GM18907 (cell line): ENCODE results near the gene AQP3.
"Not testable (repeated sequence)": the region's sequence is repeated elsewhere in the genome, so short reads cannot be mapped to it uniquely, and the experiment has no call there.

Source experiments
- ATAC-seq: cut with Tn5 transposase; IDR thresholded peaks from one replicate; pipeline ENCODE4 v1.9.1; 2021; ENCODE audit warnings: mild to moderate bottlenecking, moderate library complexity; ENCODE audit not compliant: unreplicated experiment

AQP3 gene

DNA sequence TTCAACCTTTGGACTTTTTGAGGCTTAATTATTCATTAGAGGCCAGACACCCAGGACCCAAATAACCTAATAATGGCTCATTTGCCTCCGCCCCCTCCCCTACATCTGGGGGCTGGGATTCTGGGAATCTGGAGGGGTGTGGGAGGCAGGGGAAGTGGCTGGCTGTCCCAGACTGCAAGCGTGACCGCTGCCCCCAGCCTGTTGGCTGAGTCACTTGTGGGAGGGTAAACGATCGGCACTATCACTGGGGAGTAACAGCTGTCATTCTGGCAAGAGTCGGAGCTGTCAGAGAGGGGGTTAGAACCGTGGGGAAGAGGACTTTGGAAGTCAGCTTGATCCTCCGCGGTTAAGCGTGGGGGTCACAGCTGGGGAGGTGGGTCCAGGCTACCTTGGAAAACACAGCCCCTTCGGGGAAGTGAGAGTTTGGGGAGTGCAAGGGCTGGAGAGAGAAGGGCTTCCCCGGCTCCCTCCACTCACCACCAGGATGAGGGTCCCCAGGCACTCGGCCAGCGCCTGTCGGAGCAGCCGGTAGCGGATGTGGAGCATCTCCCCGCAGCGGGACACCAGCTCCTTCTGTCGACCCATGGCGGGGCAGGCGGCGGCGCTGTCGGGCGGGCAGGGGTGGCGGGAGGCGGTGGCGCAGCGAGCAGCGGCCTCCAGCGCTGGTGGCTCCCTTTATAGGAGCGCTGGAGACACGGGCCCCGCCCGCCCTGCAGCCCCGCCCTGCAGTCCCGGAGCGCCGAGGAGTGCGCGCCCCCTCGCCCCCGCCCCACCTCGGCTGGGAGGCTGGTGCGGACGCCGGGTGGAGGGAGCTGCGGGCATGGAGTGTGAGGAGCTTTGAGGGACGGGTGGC is at the start of gene AQP3:
Gene AQP3 (minus strand): TSS at position 648 of the 853 bp plus-strand sequence. CDS start 63 bp downstream, at position 585.
- ATAC-seq = peak; percentile 28

DNA sequence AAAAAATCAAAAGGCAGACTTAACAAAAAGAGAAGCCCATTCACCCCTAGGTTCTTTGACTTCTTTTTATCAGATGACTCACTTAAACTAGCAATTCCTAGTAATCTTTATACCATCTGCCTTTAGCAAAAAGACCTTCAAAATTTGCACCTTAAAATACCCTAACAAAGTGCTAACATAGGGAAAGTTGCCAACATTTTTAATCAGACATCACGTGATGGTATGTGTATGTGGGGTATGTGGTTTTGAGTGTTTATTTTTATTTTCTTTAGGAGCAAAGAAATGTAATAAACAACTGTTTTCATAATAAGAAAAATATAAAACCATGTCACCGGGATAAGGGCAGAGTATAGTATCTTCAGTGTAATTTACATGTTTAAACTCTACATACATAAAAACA is 46.4 kb upstream of the AQP3 start:
- not testable (repeated sequence) for ATAC-seq

DNA sequence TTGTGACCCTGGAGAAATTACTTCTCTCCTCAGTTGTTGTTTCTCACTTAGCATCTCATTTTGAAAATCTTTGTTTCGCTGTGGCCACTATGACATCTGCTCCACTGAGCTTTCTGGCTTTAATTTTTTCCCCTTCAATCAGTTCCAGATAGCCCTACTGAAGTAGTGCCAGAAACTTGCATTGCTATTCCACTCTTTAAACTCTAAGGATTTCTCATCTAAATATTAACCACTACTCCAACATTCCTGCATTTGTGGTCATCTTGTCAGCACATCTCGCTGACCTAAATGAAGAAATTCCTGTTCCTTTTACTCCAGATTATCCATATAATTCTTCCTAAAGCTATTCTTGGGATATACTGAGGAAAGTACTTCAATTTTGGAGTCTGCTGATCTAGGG is 41.7 kb upstream of the AQP3 start:
- no peak for ATAC-seq

DNA sequence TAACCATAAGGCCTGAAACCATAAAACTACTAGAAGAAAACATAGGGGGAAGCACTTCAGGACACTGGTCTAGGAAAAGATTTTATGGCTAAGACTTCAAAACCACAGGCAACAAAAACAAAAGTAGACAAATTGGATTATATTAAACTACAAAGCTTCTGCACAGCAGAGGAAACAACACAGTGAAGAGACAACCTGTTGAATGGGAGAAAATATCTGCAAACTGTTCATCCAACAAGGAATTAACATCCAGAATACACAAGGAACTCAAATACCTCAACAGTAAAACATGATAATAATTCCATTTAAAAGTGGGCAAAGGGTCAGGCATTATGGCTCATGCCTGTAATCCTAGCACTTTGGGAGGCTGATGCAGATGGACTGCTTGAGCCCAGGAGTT is 37.9 kb upstream of the AQP3 start:
- ATAC-seq = not testable (repeated sequence)

DNA sequence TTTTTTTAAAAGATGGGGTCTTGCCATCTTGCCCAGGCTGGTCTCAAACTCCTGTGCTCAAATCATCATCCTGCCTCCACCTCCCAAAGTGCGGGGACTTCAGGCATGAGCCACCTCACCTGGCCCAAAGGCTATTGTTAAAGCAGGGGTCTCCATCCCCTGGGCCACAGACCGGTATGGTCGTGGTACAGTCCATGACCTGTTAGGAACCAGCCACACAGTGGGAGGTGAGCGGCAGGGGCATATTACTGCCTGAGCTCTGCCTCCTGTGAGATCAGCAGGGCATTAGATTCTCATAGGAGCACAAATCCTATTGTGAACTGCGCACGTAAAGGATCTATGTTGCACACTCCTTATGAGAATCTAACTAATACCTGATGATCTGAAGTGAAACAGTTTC is 33.6 kb upstream of the AQP3 start:
- no peak for ATAC-seq

DNA sequence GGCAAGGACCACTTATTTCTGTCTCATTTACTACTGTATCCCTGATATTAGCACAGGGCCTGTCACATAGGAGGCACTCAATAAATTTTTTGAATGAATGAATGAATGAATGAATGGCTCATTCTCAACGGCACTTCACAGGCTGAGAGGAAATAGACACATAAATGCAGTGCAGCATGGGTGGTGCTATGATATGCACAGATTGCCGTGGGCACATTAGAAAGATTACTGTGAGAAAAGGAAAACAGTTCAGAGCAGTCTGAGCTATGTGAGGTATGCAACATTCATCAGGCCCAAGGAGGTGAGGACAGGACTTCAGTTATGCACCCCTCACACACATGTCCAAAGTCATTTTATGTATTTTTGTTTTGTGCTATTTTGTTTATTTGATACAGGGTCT is 32.7 kb upstream of the AQP3 start:
- ATAC-seq = no peak

DNA sequence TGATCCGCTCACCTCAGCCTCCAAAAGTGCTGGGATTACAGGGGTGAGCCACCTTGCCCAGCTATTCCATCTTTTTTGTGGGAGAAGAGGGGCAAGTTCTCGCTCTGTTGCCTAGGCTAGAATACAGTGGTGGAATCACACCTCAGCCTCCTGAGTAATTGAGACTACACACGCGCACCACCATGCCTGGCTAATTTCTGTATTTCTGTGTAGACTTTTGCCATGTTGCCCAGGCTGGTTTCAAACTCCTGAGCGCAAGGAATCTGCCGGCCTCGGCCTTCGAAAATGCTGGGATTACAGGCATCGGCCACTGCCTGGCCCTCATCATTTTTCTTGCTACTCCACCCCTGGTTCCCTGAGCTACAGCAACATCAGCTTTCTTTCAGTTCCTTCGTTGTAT is 29.1 kb upstream of the AQP3 start:
- no peak for ATAC-seq

DNA sequence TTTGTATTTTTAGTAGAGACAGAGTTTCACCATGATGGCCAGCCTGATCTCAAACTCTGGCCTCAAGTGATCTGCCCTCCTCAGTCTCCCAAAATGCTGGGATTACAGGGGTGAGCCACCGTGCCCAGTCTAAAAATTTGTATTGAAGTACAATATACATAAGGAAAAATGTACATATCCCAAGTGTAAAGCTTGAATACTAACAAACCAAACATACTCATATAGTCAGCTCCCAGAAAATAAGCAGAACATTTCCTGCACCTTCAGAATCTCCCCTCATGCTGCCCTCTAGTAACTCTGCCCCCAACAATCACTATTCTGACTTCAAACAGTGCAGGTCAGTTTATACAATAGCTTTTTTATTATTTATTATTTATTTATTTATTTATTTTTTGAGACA is 28.0 kb upstream of the AQP3 start:
- ATAC-seq = no peak

DNA sequence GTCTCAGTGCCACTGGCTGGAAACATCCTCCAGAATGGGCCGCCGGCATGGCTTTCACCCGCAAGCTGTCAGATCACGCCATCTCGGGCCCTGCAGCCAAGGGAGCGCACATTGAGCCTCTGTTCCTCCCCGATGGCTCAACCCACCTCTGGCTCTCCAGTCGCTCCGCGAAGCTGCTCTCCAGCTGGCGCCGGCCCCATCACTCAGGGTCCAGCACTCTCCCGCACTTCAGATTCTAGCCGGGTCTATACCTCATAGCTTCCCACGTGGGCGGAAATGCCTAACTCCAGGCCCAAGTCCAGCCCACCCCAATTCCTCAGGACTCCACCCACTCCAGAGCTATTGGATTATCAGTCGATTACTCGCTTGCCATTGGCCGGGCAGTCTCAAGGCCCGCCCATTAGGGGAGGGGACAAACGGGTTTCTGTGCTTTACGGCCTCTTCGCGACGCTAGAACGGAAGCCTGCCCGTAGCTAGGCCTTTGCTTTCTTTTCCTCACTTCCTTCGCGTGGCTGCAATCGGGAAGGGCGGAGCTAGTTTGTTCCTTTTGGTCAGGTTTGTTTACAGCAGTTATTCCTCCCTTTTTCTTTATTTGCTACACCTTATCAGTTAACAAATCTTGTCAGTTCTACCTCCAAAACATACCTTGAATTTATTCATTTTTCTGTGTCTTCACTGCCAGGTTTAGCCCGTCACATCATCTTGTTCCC is 26.4 kb upstream of the AQP3 start, which contains the start of gene NOL6:
Gene NOL6 (minus strand): TSS at position 282 of the 710 bp plus-strand sequence. CDS start 82 bp downstream, at position 200.
- ATAC-seq = peak; percentile 98

DNA sequence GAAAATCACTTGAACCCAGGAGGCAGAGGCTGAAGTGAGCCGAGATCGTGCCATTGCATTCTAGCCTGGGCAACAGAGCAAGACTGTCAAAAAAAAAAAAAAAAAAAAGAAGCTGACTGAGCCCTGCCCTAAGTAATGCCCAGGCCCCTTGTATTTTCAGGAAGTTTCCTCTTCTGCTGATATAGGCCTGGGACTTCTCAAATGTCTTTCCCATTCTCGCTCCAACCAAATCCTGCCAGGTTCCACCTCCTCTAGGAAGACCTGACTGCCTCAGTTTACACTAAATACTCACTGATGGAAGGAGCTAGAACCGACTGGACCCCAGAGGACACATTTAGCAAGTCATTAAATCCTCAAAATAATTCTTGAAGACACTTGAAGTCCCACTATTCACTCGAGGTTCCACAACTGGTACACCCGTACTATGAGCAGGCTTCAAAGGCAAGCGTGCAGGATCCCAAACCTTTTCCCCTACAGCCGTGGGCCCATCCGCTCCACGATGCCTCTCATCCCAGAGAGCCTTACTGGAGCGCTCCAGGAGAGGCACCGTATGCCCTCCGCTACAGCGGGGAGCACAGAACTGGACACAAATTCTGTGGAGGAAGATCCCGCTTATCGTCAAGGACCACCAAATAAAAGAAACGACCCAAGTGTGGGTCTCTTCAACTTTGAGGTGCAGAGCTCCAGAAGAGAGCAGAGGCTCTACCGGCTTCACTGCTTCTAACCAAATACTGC is 25.7 kb upstream of the AQP3 start:
- no peak for ATAC-seq

DNA sequence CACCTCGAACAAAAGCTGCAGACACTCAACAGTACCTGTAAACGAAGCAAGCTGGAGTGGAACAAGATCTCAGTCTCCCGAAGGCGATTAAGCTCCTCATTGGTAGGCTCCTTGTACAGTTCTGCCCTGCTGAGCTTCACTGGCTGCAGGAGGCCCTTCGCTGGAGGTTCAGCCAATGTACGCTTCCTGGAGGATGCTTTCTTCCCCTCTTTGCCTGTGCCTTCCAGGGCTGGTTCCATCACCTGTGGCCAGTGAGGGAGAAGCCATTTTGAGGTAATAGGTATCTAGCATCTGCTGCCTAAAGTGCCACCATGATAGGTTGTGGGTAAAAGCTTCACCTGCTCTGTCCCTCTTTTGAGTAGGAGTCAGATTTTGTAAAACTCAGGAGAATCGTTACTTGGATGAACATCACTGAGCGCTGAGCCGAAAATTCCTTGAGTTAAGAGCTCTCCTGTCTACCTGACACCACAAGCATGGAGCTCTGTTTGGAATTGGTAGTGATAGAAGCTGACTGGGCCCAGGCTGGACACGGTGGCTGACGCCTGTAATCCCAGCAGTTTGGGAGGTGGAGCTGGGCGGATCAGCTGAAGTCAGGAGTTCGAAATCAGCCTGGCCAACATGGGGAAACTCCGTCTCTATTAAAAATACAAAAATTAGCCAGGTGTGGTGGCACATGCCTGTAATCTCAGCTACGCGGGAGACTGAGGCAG is 24.9 kb upstream of the AQP3 start:
- no peak for ATAC-seq

DNA sequence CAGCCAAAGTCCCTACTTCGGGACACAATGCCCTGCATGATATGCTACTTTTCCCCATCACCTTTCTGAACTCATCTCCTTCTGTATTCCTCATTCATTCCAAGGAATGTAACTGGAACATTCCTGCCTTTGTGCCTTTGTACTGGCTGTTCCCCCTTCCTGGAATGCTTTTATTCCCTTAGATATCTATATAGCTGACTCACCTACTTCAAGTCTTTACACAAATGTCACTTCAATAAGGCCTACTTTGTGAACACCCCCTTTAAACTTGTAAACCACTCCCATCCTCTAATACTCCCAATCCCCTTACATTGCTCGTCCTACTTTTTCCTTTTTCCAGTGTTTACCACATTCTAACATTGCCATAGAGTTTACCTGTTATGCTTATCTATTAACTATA is 24.0 kb upstream of the AQP3 start:
- ATAC-seq = no peak

DNA sequence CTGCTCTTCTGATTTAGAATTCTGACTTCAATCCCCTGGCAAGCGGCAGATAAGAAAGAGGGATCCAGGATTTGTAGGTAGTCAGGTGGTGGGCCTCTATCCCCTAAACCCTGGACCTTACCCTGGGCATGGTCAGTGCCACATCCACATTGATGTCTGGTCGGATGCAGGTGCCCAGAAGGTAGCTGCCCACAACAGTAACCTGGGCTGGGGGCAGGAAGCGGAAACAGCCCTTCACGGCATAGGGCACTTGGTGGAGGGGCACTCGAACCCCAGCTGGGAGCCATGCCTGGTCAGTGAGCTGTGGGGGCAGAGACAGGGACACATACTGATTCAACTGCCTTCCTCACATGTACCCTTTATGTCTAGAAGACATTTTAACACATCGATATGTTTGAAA is 22.5 kb upstream of the AQP3 start:
- ATAC-seq = no peak

DNA sequence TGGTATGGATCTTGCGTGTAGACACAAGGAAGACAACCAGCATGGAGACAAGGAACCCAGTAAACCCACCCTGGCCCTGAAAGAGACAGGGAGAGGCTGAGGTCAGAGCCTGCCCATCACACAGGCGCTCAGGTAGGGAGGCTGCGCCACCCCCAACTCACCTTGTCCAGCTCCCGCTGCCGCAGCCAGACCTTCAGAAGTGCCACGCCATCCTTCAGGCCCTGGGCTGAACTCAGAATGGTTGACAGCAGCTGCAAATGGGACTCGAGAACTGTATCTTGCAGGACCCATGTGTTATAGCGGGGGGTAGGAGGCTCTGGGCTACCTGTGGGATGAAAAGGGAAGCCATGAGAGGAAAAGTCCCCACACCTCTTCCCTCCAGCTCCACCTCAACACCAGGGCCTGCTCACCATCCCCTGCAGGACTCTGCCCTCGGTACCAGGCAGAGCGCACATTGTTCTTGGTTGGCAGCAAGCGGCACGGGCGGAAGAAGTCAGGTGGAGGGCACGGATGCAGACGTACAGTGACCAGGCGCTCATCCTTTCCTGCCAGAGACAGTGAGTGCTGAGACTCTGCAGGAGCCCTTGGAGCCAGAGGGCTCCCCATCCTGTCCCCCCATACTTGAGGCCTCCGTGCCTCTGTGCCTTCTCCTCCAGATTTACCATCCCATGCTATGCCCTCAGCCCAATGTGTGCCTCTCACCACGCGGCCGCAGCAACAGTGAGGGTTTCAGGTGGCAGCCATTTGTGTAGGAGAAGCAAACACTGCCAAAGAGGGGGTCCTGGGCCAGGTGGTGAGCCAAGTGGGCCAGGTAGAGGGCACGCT is 21.6 kb upstream of the AQP3 start:
- ATAC-seq = no peak

DNA sequence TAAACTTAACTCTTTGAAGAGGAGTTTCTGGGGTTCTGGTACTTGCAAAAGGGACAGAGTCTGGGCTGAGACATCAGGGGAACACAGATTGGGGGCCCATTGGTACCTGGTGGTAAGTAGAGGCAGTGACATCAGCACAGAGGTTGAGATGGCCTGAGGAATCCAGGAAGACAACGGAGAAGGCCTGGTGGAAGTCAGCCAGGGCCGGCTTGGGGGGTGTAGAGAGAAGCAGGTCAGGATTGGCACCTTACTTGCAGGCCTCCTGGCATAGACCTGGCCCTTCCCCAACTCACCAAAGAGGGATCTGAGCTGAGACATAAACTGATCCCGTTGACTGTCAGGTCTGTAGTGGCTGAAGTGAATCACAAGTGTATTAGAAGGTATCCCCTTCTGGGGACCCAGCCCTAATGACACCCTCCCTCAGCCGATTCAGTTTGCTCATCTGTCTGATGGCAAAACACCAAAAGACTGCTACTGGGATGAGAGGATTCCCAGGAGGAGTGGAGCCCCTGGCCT is 20.9 kb upstream of the AQP3 start:
- no peak for ATAC-seq

DNA sequence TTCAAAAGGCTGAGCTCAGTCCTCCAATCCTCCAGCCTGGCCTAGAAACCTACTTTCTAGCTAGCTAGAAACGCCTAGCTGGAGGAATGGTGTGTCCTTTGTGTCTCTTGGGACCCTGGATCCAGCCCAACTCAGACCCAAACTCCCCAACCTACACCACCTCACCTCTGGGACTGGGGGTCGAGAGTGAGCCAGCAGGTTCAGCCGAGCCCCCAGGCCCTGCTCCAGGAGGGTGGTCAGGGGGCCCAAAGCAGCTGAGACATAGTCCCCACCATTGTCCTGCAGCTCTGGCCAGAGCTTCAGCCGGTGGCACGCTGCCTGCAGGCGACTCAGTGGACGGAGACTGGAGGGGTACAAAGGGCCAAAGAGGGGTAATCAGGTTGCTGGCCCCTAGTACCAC is 20.1 kb upstream of the AQP3 start:
- no peak for ATAC-seq

DNA sequence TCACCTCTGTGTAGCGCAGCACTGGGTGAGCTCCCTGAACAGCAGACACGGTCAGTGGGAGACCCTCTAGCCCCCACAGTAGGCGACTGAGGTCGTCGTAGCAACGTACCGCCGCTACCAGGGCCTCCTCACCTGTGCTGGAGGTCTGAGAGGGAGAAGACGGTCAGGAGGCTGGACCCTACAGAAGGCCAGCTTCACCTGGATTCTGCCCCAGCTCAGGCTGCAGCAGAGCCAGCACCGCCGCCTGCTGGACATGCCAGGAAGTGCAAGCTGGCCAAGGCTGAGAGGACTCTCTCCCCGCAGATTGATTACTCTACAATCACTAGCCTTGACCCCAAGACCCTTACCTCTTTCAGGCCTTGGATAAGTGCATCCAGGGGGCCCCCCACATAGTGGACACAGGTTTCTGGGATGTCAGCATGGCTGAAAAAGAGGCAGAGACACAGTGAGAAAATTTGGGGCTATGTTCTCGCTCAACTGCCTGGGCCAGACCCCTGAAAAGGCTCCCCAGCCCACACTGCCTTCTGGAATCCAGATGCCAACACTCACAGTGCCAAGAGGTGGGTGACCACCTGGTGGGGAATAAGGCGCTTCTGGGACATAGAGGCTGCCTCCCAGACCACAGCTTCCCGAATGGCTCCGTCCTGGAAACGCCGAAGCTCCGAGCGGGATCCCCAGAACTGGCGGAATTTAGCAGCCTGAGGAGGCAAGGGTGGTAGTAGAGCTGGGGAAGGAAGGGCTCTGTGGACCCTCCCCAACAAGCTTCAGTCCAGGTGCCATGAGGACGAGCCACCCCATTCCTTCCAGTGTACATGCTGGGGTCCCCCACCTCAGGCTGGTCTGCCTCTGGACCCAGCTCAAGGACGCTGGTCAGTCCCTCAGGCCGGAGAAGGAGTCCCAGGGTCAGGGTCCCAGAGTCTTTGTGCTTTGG is 19.4 kb upstream of the AQP3 start:
- ATAC-seq = peak; percentile 41
